Astrocyte (in vitro differentiated cells and primary cell): ENCODE measurements around the gene GUCY2F. TPM values are rescaled to one million over a fixed set of nuclear protein-coding genes. Genes with fewer than 3 reads are reported as not detected.

Experiments used
- DNase-seq: peaks from one replicate; pipeline ENCODE4 v3.0.0-alpha.2; 2010; ENCODE audit warnings: low read depth
- FAIRE-seq: peaks from 2 replicates; lab custom pipeline; 2011; peaks lifted over from hg19 to GRCh38; lab: Jason Lieb, UNC
- H2AFZ ChIP-seq: 2 replicates; pipeline ENCODE4 v1.6.0; 2012; ENCODE audit warnings: low read depth, low read length, inconsistent platforms
- H3K27ac ChIP-seq: 2 replicates; pipeline ENCODE4 v1.5.1; 2011; ENCODE audit warnings: low read depth, low read length, inconsistent platforms
- H3K27me3 ChIP-seq: 2 replicates; pipeline ENCODE4 v1.6.0; 2011; ENCODE audit warnings: low read length, inconsistent platforms; ENCODE audit not compliant: insufficient read depth
- H3K36me3 ChIP-seq: 2 replicates; pipeline ENCODE4 v1.5.1; 2011; ENCODE audit warnings: low read length, inconsistent platforms; ENCODE audit not compliant: insufficient read depth
- H3K4me1 ChIP-seq: 2 replicates; pipeline ENCODE4 v1.5.1; 2011; ENCODE audit warnings: low read length, inconsistent platforms; ENCODE audit not compliant: insufficient read depth
- H3K4me2 ChIP-seq: 2 replicates; pipeline ENCODE4 v1.6.0; 2012; ENCODE audit warnings: low read length, inconsistent platforms
- H3K4me3 ChIP-seq: 2 replicates; pipeline ENCODE4 v1.5.1; 2011; ENCODE audit warnings: low read depth, mild to moderate bottlenecking, low read length, inconsistent platforms; ENCODE audit not compliant: insufficient read depth
- H3K79me2 ChIP-seq: 2 replicates; pipeline ENCODE4 v1.6.0; 2012; ENCODE audit warnings: mild to moderate bottlenecking, low read length, inconsistent platforms; ENCODE audit not compliant: insufficient read depth
- H3K9ac ChIP-seq: 2 replicates; pipeline ENCODE4 v1.6.0; 2012; ENCODE audit warnings: mild to moderate bottlenecking, low read length, inconsistent platforms
- H3K9me3 ChIP-seq: 2 replicates; pipeline ENCODE4 v1.5.1; 2012; ENCODE audit warnings: low read depth, mild to moderate bottlenecking, low read length, inconsistent platforms; ENCODE audit not compliant: insufficient read depth
- H4K20me1 ChIP-seq: 2 replicates; pipeline ENCODE4 v1.6.0; 2012; ENCODE audit warnings: low read length, inconsistent platforms; ENCODE audit not compliant: insufficient read depth
- H3K27ac Mint-ChIP-seq: one replicate; pipeline ENCODE4 v1.8.0; 2021; ENCODE audit warnings: mild to moderate bottlenecking, mixed read lengths; ENCODE audit not compliant: unreplicated experiment
- H3K27me3 Mint-ChIP-seq: one replicate; pipeline ENCODE4 v1.8.0; 2021; ENCODE audit warnings: low read depth, mixed read lengths; ENCODE audit not compliant: unreplicated experiment
- H3K36me3 Mint-ChIP-seq: one replicate; pipeline ENCODE4 v1.8.0; 2021; ENCODE audit warnings: low read depth, mixed read lengths; ENCODE audit not compliant: unreplicated experiment
- H3K4me1 Mint-ChIP-seq: one replicate; pipeline ENCODE4 v1.8.0; 2021; ENCODE audit warnings: low read depth, mixed read lengths; ENCODE audit not compliant: unreplicated experiment
- H3K4me3 Mint-ChIP-seq: one replicate; pipeline ENCODE4 v1.8.0; 2021; ENCODE audit warnings: mild to moderate bottlenecking, moderate library complexity, mixed read lengths; ENCODE audit not compliant: unreplicated experiment
- H3K9me3 Mint-ChIP-seq: one replicate; pipeline ENCODE4 v1.8.0; 2021; ENCODE audit warnings: mild to moderate bottlenecking, mixed read lengths; ENCODE audit not compliant: unreplicated experiment
- CTCF ChIP-seq: IDR thresholded peaks from 2 replicates; pipeline ENCODE4 v1.5.1; 2011; ENCODE audit warnings: low read depth, mild to moderate bottlenecking, inconsistent platforms, low read length, moderate library complexity; ENCODE audit not compliant: insufficient read depth
- EZH2 ChIP-seq: IDR thresholded peaks from 2 replicates; pipeline ENCODE4 v1.6.1; 2012; ENCODE audit warnings: mild to moderate bottlenecking, low read length, inconsistent platforms; ENCODE audit not compliant: insufficient read depth
- total RNA-seq: library from RNA; stranded (reverse); gene quantifications from 2 replicates; pipeline ENCODE4 v1.2.1, GENCODE V29; 2021

Gene GUCY2F
- total RNA-seq, 1 donor from 2014 or later, result not detected

DNA sequence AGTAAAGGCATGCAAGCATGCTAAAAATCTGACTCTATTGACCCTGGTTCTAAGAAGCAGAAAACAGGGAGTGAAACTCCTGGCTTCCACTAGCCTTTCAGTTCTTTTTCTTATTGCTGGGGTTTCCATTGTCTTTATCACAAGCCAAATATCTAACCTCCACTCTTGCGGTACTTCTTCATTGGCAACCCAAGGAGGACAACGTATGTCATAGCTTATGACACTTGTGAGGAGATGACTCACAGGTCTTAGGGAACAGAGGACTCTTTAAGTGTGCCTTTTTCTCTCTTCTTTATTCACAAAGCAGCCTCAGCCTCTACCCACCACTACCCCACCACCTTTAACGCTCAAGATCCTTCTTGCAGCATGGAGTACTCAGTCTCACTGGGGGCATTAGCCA lies 124.2 kb downstream of the GUCY2F start:
- no peaks in the 10 kb centered on the region for H3K9me3 ChIP-seq
- Mint-ChIP-seq H3K9me3 (peaks cover 3% of the 10 kb centered on the region), H3K4me1 (peaks cover 13% of the 10 kb centered on the region), H3K4me3 (no peak overlapping the region), H3K27ac (no peak overlapping the region), H3K27me3 (no peaks in the 10 kb centered on the region), H3K36me3 (no peaks in the 10 kb centered on the region)
- no peaks in the 10 kb centered on the region for H3K79me2 ChIP-seq
- no peak overlapping the region for H3K4me2 ChIP-seq
- no peak overlapping the region for H3K4me3 ChIP-seq
- no peaks in the 10 kb centered on the region for H4K20me1 ChIP-seq
- H2AFZ ChIP-seq, result no peak overlapping the region
- no peaks in the 10 kb centered on the region for H3K27me3 ChIP-seq
- FAIRE-seq (no peak), DNase-seq (no peak)
- no peaks in the 10 kb centered on the region for H3K36me3 ChIP-seq
- TF ChIP-seq CTCF (no peak), EZH2 (no peak)
- no peaks in the 10 kb centered on the region for H3K4me1 ChIP-seq
- H3K9ac ChIP-seq, result no peak overlapping the region
- H3K27ac ChIP-seq, result no peak overlapping the region

DNA sequence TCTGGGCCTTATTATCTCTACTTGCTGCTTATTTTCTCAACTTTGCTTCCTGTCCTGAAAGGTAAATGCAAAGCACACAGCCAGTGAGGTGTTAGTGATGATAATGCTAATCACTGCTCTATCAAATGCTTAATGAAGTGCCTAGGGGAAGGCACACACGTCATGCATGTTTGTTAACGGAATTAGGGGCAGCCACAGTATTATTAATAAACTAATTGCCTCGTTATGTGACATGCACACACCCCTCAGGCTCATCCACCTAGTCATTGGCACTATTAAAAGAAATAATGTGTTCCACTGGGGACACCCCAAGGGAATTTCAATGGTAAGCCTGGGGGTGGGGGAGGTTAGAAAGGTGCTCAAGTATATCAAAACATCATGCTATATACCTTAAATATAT lies 125.2 kb downstream of the GUCY2F start:
- no peak for TF ChIP-seq EZH2
- no peak for TF ChIP-seq CTCF
- no peak overlapping the region for H3K4me2 ChIP-seq
- Mint-ChIP-seq H3K36me3 (no peaks in the 10 kb centered on the region), H3K4me1 (peaks cover 17% of the 10 kb centered on the region), H3K9me3 (peaks cover 3% of the 10 kb centered on the region), H3K27me3 (no peaks in the 10 kb centered on the region), H3K27ac (no peak overlapping the region), H3K4me3 (no peak overlapping the region)
- no peaks in the 10 kb centered on the region for H3K36me3 ChIP-seq
- DNase-seq (no peak), FAIRE-seq (no peak)
- H3K79me2 ChIP-seq, result no peaks in the 10 kb centered on the region
- no peaks in the 10 kb centered on the region for H4K20me1 ChIP-seq
- no peaks in the 10 kb centered on the region for H3K4me1 ChIP-seq
- H3K27me3 ChIP-seq, result no peaks in the 10 kb centered on the region
- no peak overlapping the region for H3K4me3 ChIP-seq
- H3K9me3 ChIP-seq, result no peaks in the 10 kb centered on the region
- no peak overlapping the region for H3K27ac ChIP-seq
- H2AFZ ChIP-seq, result no peak overlapping the region
- H3K9ac ChIP-seq, result no peak overlapping the region

- Histone ChIP-seq H3K9me3 (no peaks in the 10 kb centered on the region), H2AFZ (no peak overlapping the region), H3K4me2 (no peak overlapping the region), H3K4me1 (peaks cover 9% of the 10 kb centered on the region), H3K36me3 (no peaks in the 10 kb centered on the region), H3K79me2 (no peaks in the 10 kb centered on the region), H3K4me3 (no peak overlapping the region), H3K9ac (no peak overlapping the region), H3K27ac (no peak overlapping the region), H3K27me3 (no peaks in the 10 kb centered on the region), H4K20me1 (no peaks in the 10 kb centered on the region)
- Mint-ChIP-seq H3K27ac (no peak overlapping the region), H3K27me3 (no peaks in the 10 kb centered on the region), H3K36me3 (no peaks in the 10 kb centered on the region), H3K4me3 (no peak overlapping the region), H3K9me3 (no peaks in the 10 kb centered on the region), H3K4me1 (peaks cover 11% of the 10 kb centered on the region)
- FAIRE-seq, result no peak
- DNase-seq, result no peak
- TF ChIP-seq EZH2, result no peak
- no peak for TF ChIP-seq CTCF
Observed at GRCh38 chrX:109352066-109352588, 129.8 kb downstream of the GUCY2F start.
